Lung microvascular endothelial cell (primary cell): Measurements from ENCODE around the gene GLDN. TPM values are rescaled to one million over a fixed set of nuclear protein-coding genes. Genes with fewer than 3 reads are reported as not detected.

Experiments used
- DNase-seq, 2 donors: peaks; one replicate each; pipeline versions ENCODE4 v3.0.0 to v3.0.0-alpha.2; 2010; ENCODE audit warnings: low read depth in 2 of 2
- total RNA-seq: library from RNA; depleted of rRNA; stranded (reverse); fragments of >200 nt; gene quantifications from 2 replicates; pipeline ENCODE4 v1.2.1, GENCODE V29; 2014

The GLDN gene
- total RNA-seq, 1 donor from 2014 or later = not detected

DNA sequence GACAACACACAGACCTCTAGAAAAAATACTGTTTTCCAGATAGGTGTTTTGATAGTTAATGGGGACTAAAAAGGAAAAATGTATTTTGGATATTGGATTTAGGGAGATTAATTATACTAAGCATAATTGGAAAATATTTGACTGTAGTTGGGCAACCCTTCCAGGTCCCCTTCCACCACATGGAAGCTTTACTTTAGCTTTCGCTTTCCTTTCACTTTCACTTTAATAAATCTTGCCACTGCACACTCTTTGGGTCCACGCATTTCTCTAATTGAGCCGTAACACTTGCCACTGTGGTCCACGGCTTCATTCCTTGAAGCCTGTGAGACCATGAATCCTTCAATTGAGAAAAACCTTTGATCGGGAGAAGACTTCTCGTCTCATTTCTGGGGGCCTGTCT is 15.5 kb downstream of the GLDN start:
- no peak for DNase-seq

DNA sequence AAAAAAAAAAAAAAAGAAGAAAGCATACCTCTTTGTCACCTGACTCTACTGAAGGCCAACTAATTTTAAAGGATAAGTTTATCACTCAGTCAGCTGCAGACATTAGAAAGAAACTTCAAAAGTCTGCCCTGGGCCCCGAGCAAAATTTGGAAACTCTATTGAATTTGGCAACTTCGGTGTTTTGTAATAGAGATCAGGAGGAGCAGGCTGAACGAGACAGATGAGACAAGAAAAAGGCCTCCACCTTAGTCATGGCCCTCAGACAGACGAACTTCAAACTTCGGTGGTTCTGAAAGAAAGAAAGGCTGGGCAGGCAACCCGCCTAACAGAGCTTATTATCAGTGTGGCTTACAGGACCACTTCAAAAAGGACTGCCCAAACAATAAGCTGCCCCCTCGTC is 18.5 kb downstream of the GLDN start:
- DNase-seq = no peak

DNA sequence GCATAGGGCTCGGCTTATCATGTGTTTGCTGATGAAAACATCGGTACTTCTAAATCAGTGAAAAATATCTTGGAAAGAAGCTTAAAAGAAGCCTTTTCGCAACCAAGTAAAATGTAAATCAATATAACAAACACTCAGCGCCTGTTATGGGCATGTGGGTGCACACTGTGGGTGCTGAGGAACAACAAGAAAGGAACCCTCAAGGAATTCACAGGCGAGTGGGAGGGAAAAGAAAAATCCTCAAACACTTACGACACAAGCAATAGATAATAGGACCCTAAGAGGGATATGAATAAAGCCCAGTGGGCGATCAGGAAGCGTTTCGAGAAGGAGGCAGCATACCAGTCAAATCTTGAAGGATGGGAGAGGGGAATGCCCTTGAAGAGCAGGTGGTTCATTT is 21.9 kb downstream of the GLDN start:
- no peak for DNase-seq

DNA sequence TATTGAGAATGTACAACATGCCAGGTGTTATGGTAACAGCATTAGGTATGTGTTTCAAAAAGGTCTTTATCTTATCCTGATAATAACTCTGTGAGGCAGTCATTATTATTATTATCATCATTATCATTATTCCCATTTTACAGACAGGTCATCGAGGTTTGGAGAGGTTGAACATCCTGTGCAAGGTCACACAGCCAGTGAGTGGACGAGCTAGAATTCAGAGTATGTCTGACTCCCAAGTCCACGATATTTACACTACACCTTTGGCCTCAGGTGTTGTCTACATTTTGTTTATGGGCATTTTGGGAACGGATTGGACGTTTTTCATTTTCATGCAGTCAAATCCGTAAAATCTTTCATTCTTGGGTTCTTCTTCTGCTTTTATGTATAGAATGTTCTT is 24.0 kb downstream of the GLDN start:
- DNase-seq = no peak

GRCh38 chr15:51366071-51366470 is 24.6 kb downstream of the GLDN start:
- DNase-seq = no peak

DNA sequence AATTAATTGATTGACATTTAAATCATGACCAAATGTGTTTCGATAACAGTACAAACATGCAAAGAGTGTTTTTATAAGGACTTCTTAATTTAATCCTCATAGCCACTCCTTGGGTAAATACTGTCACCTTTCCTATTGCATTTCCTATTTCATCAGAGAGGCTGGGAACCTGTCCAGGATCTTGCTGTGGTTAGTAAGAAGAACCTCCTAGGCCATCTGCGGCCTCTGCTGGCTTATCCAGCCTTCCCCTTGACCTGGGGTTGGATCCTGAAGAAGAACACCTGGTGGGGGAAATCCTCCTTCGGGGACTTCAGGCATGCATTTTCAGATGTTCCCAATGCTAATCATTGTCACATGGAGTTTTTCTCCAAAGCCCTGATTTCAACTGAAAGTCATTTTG is 25.5 kb downstream of the GLDN start:
- peak in 1 of 2 donors; percentile 20 for DNase-seq

DNA sequence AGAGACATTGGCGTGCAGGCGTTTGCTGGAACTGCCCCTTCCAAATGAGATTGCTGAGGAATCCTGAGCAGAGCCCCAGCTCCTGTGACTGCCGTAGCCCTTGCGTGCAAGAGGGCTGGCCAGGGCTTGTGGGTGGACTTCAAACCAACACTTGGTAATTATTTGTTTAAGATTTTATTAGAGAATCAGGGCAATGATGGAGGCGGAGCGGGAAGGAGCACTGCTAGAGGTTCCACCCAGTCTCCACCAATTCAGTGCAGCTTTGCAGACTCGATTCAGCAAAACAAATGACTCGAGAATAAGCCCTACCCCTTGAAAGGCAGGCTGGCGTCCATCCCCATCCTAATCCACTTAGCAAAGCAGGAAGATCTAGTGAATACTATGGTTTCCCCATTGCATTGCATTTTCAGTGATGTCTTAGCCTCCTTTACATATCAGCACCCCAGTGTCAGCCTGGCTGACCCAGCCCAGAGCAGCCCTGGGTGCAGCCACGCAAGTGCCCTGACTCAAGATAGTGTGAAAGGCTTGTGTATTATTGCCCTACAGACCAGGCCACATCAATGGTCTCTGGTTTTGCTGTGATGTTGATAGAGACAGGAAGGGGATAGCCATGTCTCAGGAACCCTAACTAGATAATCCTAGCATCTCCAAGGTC is 26.0 kb downstream of the GLDN start:
- DNase-seq = no peak

DNA sequence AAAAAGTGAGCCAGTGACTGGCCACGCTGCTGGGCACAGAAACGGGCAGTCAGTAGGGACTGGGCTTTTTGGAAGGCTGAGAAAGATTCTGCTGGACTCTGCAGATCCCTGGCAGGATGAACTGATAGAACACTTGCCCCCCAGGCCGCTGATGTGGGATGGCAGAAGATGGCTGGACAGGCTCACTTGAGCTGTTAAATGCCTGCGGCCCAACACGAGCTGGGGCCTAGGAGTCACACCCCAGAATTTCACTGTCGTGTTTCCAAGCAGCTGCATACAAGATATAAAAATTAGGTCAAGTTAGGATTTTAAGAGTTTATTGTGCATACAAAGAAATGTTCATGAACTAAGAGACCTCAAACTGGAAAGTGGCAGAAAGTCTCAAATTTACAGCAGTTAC is 26.9 kb downstream of the GLDN start:
- DNase-seq = no peak

GRCh38 chr15:51368751-51369450 is 27.4 kb downstream of the GLDN start:
- DNase-seq = no peak

DNA sequence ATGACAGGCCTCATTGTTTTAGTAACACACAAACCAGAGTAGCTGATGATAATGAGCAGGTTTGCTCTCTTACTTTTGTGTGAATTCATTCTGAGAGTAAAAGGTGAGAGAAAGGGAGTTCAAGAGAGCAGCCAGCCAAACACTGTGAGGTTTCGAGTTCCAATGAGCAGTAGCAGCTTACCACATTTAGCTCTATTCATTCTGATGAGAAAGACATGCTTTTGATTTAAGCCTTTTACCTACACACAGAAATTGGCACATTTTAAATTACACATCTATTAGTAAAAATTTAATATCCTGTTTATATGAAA is 28.0 kb downstream of the GLDN start:
- DNase-seq = no peak

DNA sequence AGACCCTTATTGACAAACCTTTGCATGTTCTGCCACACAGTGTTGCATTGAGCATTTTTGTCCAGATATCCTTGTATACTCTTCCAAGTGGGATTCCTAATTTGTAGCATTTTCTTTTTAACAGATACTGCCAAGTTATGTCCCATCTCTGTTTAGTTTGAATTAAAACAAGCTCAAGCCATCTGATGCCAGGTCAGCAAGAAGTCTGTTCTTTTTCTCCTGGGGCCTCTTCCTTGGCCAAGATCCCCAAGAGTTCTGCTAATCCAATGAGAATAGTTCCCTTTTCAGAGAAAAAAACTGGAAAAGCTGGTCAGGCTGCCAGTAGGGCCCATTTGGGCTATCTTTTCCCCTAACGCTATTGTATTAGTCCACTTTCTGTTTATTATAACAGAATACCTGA is 29.8 kb downstream of the GLDN start:
- no peak for DNase-seq

GRCh38 chr15:51374131-51374530 is 32.7 kb downstream of the GLDN start:
- no peak for DNase-seq

GRCh38 chr15:51375966-51376640 is 34.6 kb downstream of the GLDN start:
- DNase-seq = peak in 1 of 2 donors; percentile 10

DNA sequence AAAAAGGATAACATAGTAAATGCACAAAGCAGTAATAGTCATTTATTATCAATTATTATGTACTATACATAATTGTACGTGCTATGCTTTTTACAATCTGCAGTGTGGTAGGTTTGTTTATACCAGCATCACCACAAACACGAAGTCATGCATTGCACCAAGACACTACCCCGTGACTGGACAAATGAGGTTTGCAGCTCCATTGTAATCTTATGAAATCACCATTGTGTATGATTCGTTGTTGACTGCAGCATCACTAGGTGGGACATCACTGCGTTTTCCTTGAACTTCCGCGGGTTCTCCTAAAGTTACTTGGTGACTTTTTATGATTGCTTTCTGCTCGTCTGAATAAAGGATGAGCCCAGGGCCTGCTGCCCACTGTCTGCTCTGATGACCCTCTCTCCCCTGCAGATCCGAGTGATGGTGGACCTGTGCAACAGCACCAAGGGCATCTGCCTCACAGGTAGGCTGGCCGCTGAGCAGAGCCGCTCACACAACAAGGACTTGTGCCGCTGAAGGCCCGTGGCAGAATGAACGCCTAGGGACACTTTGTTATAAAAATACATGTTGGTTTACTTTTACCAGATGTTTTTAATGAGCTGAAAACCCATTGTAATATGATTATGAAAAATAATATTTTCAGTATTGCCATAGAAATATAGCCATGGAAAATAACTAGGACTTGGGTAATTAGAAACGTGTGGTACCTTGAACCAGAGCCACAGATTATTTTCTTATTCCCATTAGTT is 35.8 kb downstream of the GLDN start:
- no peak for DNase-seq

DNA sequence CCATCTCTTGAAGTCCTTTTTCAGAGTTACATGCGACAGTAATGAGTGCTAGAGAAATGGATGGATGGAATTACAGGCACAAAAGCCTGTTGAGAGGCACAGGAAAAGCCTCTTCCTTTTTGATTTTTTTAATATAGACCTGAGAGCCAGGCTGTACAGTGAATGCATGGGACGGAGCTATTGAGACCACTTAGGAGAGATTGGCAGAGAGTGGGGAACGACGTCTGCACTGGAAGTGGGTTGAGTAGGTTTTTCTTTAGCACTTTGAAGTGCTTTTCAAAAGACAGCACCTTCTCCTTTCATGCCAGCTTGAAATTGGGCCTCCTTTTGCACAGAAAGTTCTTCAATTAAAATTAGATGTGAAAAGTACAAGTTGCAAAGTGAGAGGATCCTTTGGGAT is 37.0 kb downstream of the GLDN start:
- no peak for DNase-seq

DNA sequence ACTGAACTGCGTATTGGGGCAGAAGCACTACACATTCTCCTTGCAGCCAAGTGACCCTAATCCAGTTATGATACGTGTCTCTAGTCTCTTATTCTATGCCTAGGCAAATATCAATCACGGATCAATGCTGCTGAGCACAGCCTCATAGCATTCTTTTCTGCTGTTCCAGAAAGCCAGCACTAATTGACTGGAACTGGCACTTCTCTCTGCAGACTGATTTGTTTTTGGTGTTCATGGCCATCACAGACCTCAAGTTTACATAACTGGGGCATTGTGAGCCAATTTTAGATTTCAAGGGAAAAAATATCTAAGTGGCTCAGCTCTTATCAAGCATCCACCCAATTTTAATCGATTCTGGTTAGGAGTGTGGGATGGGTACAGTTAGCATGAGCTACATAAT is 37.9 kb downstream of the GLDN start:
- DNase-seq = no peak

GRCh38 chr15:51380999-51381806 is 39.7 kb downstream of the GLDN start:
- peak; percentile 77 to 79 for DNase-seq

DNA sequence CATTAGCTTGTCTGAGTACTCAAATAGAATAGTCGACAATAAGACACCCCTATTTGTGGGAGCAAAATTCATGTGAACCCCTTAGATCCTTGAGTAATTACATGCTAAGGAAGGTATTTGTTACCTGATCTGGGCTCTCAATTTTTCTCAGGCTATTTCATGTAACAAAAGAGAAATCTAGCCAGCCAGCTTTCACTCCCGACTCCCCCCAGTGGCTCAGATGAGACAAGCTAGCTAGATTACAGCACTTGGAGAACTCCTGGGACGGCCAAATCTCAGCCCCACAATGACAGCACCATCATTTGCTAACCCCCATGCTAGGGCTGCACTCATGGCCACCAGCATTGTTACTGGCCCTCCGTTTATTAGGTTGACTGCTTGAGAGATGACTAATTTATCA is 41.3 kb downstream of the GLDN start:
- DNase-seq = peak; percentile 57 to 64

DNA sequence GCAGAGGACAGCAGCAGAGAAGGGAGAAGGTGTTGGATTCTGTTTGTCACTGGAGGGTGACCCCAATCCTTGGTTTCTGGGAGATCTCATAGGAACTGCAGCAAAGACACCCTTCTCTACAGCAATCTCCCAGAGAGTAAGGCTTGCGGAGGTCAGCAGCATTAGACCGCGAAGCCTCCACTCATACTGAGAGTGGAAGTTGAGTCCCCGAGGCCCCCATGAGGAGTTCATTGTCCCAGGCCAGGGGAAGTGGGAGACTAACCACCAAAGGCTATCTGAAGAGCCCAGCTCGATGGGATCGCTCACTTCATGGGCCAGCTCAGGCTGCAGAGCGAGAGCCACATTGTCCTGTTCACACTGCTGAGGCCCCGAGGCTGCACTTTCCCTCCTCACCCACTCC is 44.6 kb downstream of the GLDN start:
- DNase-seq = no peak

GRCh38 chr15:51386486-51386885 is 45.0 kb downstream of the GLDN start:
- DNase-seq = no peak

DNA sequence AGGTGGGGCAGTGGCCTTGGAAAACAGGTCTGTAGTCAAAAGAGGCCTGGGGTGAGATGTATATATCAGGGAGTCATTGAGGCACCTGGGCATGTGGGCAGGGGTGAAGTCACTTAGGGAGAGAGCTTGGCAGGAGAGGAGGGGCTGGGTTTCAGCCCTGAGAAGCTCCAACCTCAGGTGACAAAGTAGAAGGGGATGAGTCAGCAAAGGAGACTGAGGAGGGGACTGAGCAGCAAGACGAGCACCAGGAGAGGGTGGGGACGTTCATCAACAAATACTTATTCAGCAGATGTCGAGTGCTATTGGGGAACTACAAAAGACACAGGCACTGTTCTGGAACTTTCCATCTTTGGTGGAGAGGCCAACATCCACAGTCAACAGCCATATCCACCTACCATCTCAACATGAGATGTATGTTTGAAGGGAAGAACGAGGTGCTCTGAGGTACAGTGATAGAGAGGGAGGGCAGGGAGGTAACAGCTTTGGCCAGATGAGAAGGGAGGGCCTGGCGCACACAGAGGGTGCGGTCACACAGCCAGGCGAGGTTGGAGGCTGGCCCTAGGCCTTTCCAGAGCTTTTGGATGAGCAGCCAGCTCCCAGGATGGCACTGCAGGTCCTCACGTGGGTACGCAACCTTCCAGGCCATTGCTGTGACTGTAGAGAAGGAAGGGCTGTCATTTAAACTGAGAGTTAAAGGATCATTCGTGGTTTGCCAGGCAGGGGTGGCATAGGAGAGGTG is 45.7 kb downstream of the GLDN start:
- no peak for DNase-seq
